Gastrocnemius medialis (tissue), 4 donors: Measurements from ENCODE around the gene WDR18. TPM values are rescaled to one million over a fixed set of nuclear protein-coding genes. Genes with fewer than 3 reads are reported as not detected.

Source experiments
- ATAC-seq, 2 donors: fragments of 150-250 bp; one replicate each; pipeline ENCODE4 v1.9.1; 2016
- DNase-seq, 2 donors: peaks; one replicate each; pipeline ENCODE4 v3.0.0-alpha.2; 2019
- H3K27ac ChIP-seq, 4 donors: fragments of 200-600 bp; sonication (generic); 1 replicate in 1 of 4; 2 replicates in 3 of 4; pipeline ENCODE4 v1.5.1; 2016 to 2018; ENCODE audit warnings: mild to moderate bottlenecking in 2 of 4, moderate library complexity in 1 of 4
- H3K27me3 ChIP-seq, 3 donors: fragments of 200-600 bp; sonication (generic) in 2 of 3; 1 replicate in 1 of 3; 2 replicates in 2 of 3; pipeline versions ENCODE4 v1.5.1 to v1.6.0; 2016 to 2019; ENCODE audit warnings: mild to moderate bottlenecking in 1 of 3, moderate library complexity in 1 of 3
- H3K36me3 ChIP-seq, 2 donors: fragments of 200-600 bp; sonication (generic) in 1 of 2; one replicate each; pipeline ENCODE4 v1.5.1; 2017 to 2018
- H3K4me1 ChIP-seq, 2 donors: fragments of 200-600 bp; sonication (generic) in 1 of 2; one replicate each; pipeline ENCODE4 v1.5.1; 2016 to 2017; ENCODE audit warnings: mild to moderate bottlenecking in 2 of 2
- H3K4me3 ChIP-seq, 4 donors: fragments of 200-600 bp; sonication (generic) in 3 of 4; 1 replicate in 1 of 4; 2 replicates in 3 of 4; pipeline ENCODE4 v1.5.1; 2016 to 2019; ENCODE audit warnings: mild to moderate bottlenecking in 2 of 4
- H3K9me3 ChIP-seq, 3 donors: fragments of 200-600 bp; sonication (generic) in 2 of 3; 1 replicate in 1 of 3; 2 replicates in 2 of 3; pipeline ENCODE4 v1.5.1; 2016 to 2019
- CTCF ChIP-seq, 5 experiments: fragments of 450-650 bp in 3 of 5; fragments of 200-600 bp in 2 of 5; sonication (generic) in 2 of 5; IDR thresholded peaks in 4 of 5; conservative IDR thresholded peaks in 1 of 5; 1 replicate in 4 of 5; 2 replicates in 1 of 5; pipeline ENCODE4 v1.5.1; 2016 to 2019; ENCODE audit warnings: antibody characterized with exemption in 5 of 5, mild to moderate bottlenecking in 3 of 5, moderate library complexity in 3 of 5
- POLR2A ChIP-seq, 2 donors: fragments of 450-650 bp; IDR thresholded peaks; one replicate each; pipeline ENCODE4 v1.6.1; 2017; ENCODE audit warnings: antibody characterized with exemption in 2 of 2, mild to moderate bottlenecking in 2 of 2, moderate library complexity in 2 of 2
- in situ Hi-C, 4 donors: fragments of 200-750 bp; cut with MboI; loops; one replicate each; pipeline versions ENCODE4 v1.15.0 to v1.8.0; 2017; ENCODE audit warnings: low sequenced_read_pairs in 4 of 4
- intact Hi-C: fragments of 100-400 bp; cut with DNase I; formaldehyde crosslinking; loops from one replicate; pipeline ENCODE4 v1.15.1; 2023; ENCODE audit warnings: low total_unique reads
- total RNA-seq, 4 donors: library from RNA; depleted of rRNA; stranded (reverse); fragments of >200 nt; gene quantifications; one replicate each; pipeline versions ENCODE4 v1.1.0 to v1.2.3, GENCODE V29; 2016

Gene WDR18
- total RNA-seq, 4 donors from 2014 or later = 4.4 to 59.0 (median 28.6) TPM

- in situ Hi-C loops (no loop called here), intact Hi-C loops (no loop called here)
- no peak for DNase-seq
- TF ChIP-seq CTCF (IDR thresholded peaks at IDR 0.05 in 4 of 5, conservative IDR thresholded peaks at IDR 0.05 in 1 of 5) = no peak
- TF ChIP-seq POLR2A (IDR thresholded peaks at IDR 0.05) = no peak
- H3K36me3 ChIP-seq = no peaks in the 10 kb centered on the region
- peaks cover 0 to 8% of the 10 kb centered on the region in 2 donors for H3K4me1 ChIP-seq
- H3K4me3 ChIP-seq = peak overlapping the region; percentile 46 to 62 (median 58)
- peaks cover 21 to 36% (median 32%) of the 10 kb centered on the region in 3 donors for H3K27me3 ChIP-seq
- peak overlapping the region; percentile 41 to 80 (median 64) for H3K27ac ChIP-seq
- no peak for ATAC-seq
- no peaks in the 10 kb centered on the region for H3K9me3 ChIP-seq
Observed at GRCh38 chr19:1027650-1028061, 43.5 kb downstream of the WDR18 start.

- Histone ChIP-seq H3K4me1 (peaks cover 0 to 8% of the 10 kb centered on the region in 2 donors), H3K27me3 (peaks cover 21 to 36% (median 32%) of the 10 kb centered on the region in 3 donors), H3K36me3 (no peaks in the 10 kb centered on the region), H3K9me3 (no peaks in the 10 kb centered on the region), H3K27ac (peak overlapping the region; percentile 41 to 80 (median 64)), H3K4me3 (peak overlapping the region; percentile 46 to 62 (median 58))
- no peak for ATAC-seq
- no peak for DNase-seq
- no peak for TF ChIP-seq POLR2A (IDR thresholded peaks at IDR 0.05)
- in situ Hi-C loops = no loop called here
- intact Hi-C loops = no loop called here
Observed at GRCh38 chr19:1028062-1028926, 44.1 kb downstream of the WDR18 start.

GRCh38 chr19:1032264-1032867, 48.2 kb downstream of the WDR18 start:
- Histone ChIP-seq H3K27me3 (peaks cover 6 to 14% (median 11%) of the 10 kb centered on the region in 3 donors), H3K4me1 (peaks cover 0 to 8% of the 10 kb centered on the region in 2 donors), H3K9me3 (no peaks in the 10 kb centered on the region), H3K36me3 (no peaks in the 10 kb centered on the region), H3K4me3 (no peak overlapping the region), H3K27ac (no peak overlapping the region)
- DNase-seq = no peak
- TF ChIP-seq CTCF (IDR thresholded peaks at IDR 0.05 in 4 of 5, conservative IDR thresholded peaks at IDR 0.05 in 1 of 5) (no peak), POLR2A (IDR thresholded peaks at IDR 0.05) (no peak)
- intact Hi-C loops (no loop called here), in situ Hi-C loops (no loop called here)
- ATAC-seq = no peak

- no peak for TF ChIP-seq POLR2A (IDR thresholded peaks at IDR 0.05)
- TF ChIP-seq CTCF (IDR thresholded peaks at IDR 0.05 in 4 of 5, conservative IDR thresholded peaks at IDR 0.05 in 1 of 5) = no peak
- H3K36me3 ChIP-seq = no peaks in the 10 kb centered on the region
Observed at GRCh38 chr19:1035998-1036621, 52.0 kb downstream of the WDR18 start.

GRCh38 chr19:1037621-1038064, 53.5 kb downstream of the WDR18 start:
- H3K27me3 ChIP-seq = no peaks in the 10 kb centered on the region
- no peak for TF ChIP-seq CTCF (IDR thresholded peaks at IDR 0.05 in 4 of 5, conservative IDR thresholded peaks at IDR 0.05 in 1 of 5)
- no peak for TF ChIP-seq POLR2A (IDR thresholded peaks at IDR 0.05)
- H3K4me3 ChIP-seq = no peak overlapping the region
- in situ Hi-C loops (no loop called here), intact Hi-C loops (no loop called here)
- H3K27ac ChIP-seq = no peak overlapping the region
- no peaks in the 10 kb centered on the region for H3K36me3 ChIP-seq
- ATAC-seq (no peak), DNase-seq (no peak)
- H3K4me1 ChIP-seq = peaks cover 22 to 29% of the 10 kb centered on the region in 2 donors
- H3K9me3 ChIP-seq = no peaks in the 10 kb centered on the region

More at GRCh38 chr19:1035998-1036621, 52.0 kb downstream of the WDR18 start:
- H3K9me3 ChIP-seq = no peaks in the 10 kb centered on the region
- in situ Hi-C loops = no loop called here
- peaks cover 11 to 14% of the 10 kb centered on the region in 2 donors for H3K4me1 ChIP-seq
- ATAC-seq = no peak
- DNase-seq = no peak
- no peak overlapping the region for H3K27ac ChIP-seq
- no peaks in the 10 kb centered on the region for H3K27me3 ChIP-seq
- intact Hi-C loops = no loop called here
- no peak overlapping the region for H3K4me3 ChIP-seq
